Parietal lobe (tissue), 2 donors: ENCODE results near the gene POTEE. TPM values are rescaled to one million over a fixed set of nuclear protein-coding genes. Genes with fewer than 3 reads are reported as not detected.

Source experiments
- small RNA-seq: library from RNA; depleted of rRNA; stranded (forward); fragments of <200 nt; gene quantifications from one replicate; pipeline ENCODE3, GENCODE V24; 2014; ENCODE audit warnings: low replicate concordance
- total RNA-seq: library from RNA; depleted of rRNA; stranded (reverse); fragments of >200 nt; gene quantifications from one replicate; pipeline ENCODE4 v1.2.3, GENCODE V29; 2014

POTEE gene
- under 0.01 TPM for total RNA-seq

DNA sequence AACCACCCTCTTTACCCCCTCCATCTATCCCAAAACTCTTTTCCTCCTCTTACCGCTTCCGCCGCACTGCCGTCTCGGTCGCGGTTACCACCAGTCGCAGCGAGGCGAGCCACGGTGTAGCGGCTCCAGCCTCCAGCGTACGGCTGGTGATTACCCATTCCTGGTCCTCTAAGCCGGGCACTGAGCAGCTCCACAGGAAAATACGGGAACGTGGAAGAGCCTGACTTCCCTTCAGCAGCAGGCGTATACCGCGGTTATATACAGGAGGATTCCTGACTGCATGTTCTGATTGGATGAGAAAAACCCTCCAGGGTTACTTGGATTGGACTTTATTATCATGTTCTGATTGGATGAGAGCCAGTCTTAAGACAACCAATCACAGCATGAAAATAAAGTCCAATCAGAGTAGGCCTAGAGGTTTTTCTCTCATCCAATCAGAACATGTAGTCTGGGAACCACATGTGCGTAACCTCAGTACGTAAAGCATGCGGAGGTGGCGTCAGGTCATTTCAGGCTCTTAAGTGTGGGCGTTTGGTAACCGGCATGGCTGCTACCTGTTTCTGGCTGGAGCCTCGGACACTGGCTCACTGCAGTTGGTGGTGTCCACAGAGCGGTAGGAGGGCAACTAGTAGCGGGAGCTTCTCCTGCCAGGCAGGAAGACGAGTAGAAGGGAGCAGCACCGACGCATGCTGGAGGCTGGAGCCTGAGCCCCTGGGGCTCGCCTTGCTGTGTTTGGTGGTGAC, at the start of gene POTEE:
Gene POTEE (plus strand): TSS at position 507 of the 743 bp plus-strand sequence. CDS start 8,867 bp downstream, outside the sequence.

Small RNA genes within 50 kb of the gene (small RNA-seq; reads per million reads assigned to genes)
- gene AC009477.1 (not detected), gene RNU6-127P (not detected)

Other genes with a start within 250 kb of the POTEE start
- gene FAM168B, start 116.1 kb upstream of the POTEE start, total RNA-seq, result 121 TPM
- 110 TPM for gene PLEKHB2, start 104.2 kb upstream of the POTEE start, total RNA-seq
- 0.31 TPM for gene RAB6D, start 154.6 kb downstream of the POTEE start, total RNA-seq